ENCODE data around the gene FOXP2. TPM values are rescaled to one million over a fixed set of nuclear protein-coding genes. Genes with fewer than 3 reads are reported as not detected.
A peak's percentile ranks its signal among the peaks of the same experiment; 100 is the strongest.

Gene FOXP2
- polyA plus RNA-seq, 2 of the 4 experiments (the other 2 are of a cell fraction): 0.05 TPM; not detected in 1

DNA sequence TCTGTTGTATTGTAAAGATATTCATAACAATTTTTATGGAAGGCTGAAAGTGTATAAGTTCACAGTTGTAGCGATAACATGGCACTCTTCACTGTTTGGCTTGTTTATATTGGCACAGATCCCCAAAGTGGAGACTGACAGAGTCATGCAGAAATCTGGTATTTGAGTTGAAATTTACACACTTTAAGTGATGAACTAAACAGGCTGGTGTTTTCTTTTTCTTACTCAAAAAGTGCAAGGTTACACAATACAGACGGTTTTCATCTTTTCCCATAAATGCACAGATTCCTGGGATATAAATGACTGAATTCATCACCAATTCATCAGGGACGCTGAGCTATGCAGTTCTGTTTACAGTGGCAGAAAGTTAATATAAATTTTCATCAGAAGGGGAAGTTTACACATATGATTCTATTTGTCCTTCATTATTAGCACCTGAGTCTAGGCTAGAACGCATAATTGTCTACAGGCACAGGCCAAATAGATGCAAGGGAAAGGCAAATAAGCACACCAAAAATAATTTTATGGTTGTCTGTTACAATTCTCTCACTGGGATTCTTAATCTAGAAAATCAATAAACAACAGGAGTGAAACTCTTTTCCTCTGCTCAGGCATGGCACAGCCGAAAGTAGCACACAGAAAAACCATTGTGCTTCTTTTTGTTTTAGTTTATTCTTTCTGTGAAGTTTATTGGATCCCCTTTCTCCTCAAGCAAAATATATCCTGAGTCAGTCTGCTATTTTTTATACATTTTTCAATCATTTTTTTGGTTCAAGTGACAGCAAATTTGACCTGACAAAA is 88.0 kb downstream of the FOXP2 start:
- FAIRE-seq: no peak
- DNase-seq (ENCODE audit: low read depth in 1 of 2, low spot score in 1 of 2): peak in 1 of 2 experiments; percentile 15
- Histone ChIP-seq H3K9me3 (no peaks in the 10 kb centered on the region), H3K27ac (no peak overlapping the region), H3K4me2 (peak overlapping the region; percentile 32), H3K4me1 (no peaks in the 10 kb centered on the region), H3K4me3 (no peak overlapping the region)
- ChIA-PET POLR2A (no interaction called here), CTCF (no interaction called here)
- under 1% methylated on average over 5 of the region's 5 CpGs for WGBS (ENCODE audit: missing lambda C conversion rate)
- TF ChIP-seq FOXS1 (CRISPR knock-in tag; IDR thresholded peaks at IDR 0.05) (peak; percentile 72; the same call in 1 of the 2 replicates), JUN (IDR thresholded peaks at IDR 0.05) (no peak)
- no peak; a peak in 1 of 6 replicates for ATAC-seq

DNA sequence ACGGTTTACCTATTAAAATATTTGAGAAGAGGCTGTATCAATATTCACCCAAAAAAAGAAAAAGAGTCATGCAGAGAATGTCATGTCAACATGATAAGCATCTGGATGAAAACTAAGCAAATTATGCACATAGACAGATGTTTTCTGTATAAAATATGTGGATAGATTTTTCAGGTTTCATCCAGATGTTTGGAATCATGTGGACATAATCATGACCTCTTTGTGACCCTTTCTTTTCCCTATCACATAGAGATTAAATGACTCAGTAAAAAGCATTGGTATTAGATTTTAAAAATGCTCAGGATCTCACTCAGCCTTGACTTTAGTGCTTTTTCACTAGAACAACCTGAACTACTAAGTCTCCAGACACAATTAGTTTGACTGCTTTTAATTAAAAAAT is 90.0 kb downstream of the FOXP2 start:
- ChIA-PET CTCF (no interaction called here), POLR2A (no interaction called here)
- FAIRE-seq: no peak
- no peak for TF ChIP-seq HOXB5 (CRISPR knock-in tag; IDR thresholded peaks at IDR 0.05)
- TF ChIP-seq HDAC2 (IDR thresholded peaks at IDR 0.05): no peak
- TF ChIP-seq HOXA7 (CRISPR knock-in tag; IDR thresholded peaks at IDR 0.05): no peak
- Histone ChIP-seq H3K4me1 (no peaks in the 10 kb centered on the region), H3K27ac (no peak overlapping the region), H3K9me3 (no peaks in the 10 kb centered on the region), H3K4me3 (no peak overlapping the region), H3K4me2 (no peak overlapping the region)
- 52% methylated on average over 1 of the region's 1 CpG for WGBS (ENCODE audit: missing lambda C conversion rate)
- no peak for ATAC-seq
- no peak for DNase-seq (ENCODE audit: low read depth in 1 of 2, low spot score in 1 of 2)

DNA sequence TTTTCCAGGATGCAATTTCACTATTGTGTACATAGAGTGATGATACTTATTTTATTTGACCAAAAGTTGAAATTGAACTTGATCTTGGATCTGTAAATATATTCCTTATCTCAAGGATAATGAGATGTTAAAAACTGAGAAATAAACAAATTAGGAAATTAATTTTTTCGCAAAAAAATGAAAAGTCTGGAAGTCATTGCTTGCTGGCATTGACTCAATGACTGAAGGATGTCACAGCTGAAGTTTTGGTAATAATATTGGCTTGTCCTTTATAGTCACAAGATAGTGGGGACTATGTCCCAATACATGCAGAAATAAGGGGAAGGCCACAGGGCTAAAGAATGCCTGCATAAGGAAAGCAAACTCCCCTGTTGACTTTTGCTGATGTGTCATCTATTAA is 92.8 kb downstream of the FOXP2 start:
- Histone ChIP-seq H3K27ac (no peak overlapping the region), H3K9me3 (no peaks in the 10 kb centered on the region), H3K4me2 (no peak overlapping the region), H3K4me3 (no peak overlapping the region), H3K4me1 (no peaks in the 10 kb centered on the region)
- POLR2A ChIA-PET: no interaction called here
- no peak for ATAC-seq
- CTCF ChIA-PET: no interaction called here
- no peak for FAIRE-seq
- DNase-seq (ENCODE audit: low read depth in 1 of 2, low spot score in 1 of 2): no peak
- 53% methylated on average over 1 of the region's 1 CpG for WGBS (ENCODE audit: missing lambda C conversion rate)
- TF ChIP-seq NFE2L2 (conservative IDR thresholded peaks at IDR 0.05; ENCODE audit: low read length): no peak
- TF ChIP-seq RAD21 (conservative IDR thresholded peaks at IDR 0.05 in 1 of 2, IDR thresholded peaks at IDR 0.05 in 1 of 2): no peak
- TF ChIP-seq HOXA7 (CRISPR knock-in tag; IDR thresholded peaks at IDR 0.05): no peak
- no peak for TF ChIP-seq CBX2 (IDR thresholded peaks at IDR 0.05; ENCODE audit: borderline replicate concordance, low read depth)
- TF ChIP-seq FOSB (CRISPR knock-in tag; IDR thresholded peaks at IDR 0.05): no peak
- TF ChIP-seq HOXB5 (CRISPR knock-in tag; IDR thresholded peaks at IDR 0.05): no peak
- TF ChIP-seq, protein P1, sequence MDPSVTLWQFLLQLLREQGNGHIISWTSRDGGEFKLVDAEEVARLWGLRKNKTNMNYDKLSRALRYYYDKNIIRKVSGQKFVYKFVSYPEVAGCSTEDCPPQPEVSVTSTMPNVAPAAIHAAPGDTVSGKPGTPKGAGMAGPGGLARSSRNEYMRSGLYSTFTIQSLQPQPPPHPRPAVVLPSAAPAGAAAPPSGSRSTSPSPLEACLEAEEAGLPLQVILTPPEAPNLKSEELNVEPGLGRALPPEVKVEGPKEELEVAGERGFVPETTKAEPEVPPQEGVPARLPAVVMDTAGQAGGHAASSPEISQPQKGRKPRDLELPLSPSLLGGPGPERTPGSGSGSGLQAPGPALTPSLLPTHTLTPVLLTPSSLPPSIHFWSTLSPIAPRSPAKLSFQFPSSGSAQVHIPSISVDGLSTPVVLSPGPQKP (IDR thresholded peaks at IDR 0.05; ENCODE audit: low read depth, low read length): no peak
- no peak for TF ChIP-seq EHF (CRISPR knock-in tag; IDR thresholded peaks at IDR 0.05)
- no peak for TF ChIP-seq MAFK (IDR thresholded peaks at IDR 0.05; ENCODE audit: partially characterized antibody)

DNA sequence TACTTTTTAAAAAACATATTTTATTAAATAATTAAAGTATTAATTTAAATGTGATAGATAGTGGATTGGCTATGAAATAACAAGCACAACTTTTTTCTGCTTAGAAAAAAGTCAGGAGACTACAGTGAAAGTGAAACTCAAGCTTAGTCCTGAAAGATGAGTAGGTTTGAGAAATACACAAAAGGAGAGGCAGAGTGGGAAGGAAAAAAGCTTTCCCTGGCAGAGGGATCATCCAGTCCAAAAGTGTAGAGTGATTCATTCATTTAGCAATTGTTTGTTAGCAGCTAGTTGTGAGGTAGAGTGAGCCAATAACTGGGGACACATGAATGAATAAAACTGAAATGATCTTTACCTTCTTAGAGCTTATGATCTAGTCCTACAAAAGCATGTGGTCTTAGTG is 93.5 kb downstream of the FOXP2 start:
- Histone ChIP-seq H3K27ac (no peak overlapping the region), H3K4me1 (no peaks in the 10 kb centered on the region), H3K4me2 (no peak overlapping the region), H3K9me3 (no peaks in the 10 kb centered on the region), H3K4me3 (no peak overlapping the region)
- ChIA-PET CTCF (no interaction called here), POLR2A (no interaction called here)
- ATAC-seq (no peak), DNase-seq (ENCODE audit: low read depth in 1 of 2, low spot score in 1 of 2) (no peak), FAIRE-seq (no peak)
- TF ChIP-seq, protein P1 (IDR thresholded peaks at IDR 0.05; ENCODE audit: low read depth, low read length): no peak
- TF ChIP-seq, protein P2, sequence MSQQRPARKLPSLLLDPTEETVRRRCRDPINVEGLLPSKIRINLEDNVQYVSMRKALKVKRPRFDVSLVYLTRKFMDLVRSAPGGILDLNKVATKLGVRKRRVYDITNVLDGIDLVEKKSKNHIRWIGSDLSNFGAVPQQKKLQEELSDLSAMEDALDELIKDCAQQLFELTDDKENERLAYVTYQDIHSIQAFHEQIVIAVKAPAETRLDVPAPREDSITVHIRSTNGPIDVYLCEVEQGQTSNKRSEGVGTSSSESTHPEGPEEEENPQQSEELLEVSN (IDR thresholded peaks at IDR 0.05; ENCODE audit: borderline replicate concordance, low read depth): no peak
- TF ChIP-seq, protein P3, sequence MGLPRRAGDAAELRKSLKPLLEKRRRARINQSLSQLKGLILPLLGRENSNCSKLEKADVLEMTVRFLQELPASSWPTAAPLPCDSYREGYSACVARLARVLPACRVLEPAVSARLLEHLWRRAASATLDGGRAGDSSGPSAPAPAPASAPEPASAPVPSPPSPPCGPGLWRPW (IDR thresholded peaks at IDR 0.05): no peak
- TF ChIP-seq, protein P4, sequence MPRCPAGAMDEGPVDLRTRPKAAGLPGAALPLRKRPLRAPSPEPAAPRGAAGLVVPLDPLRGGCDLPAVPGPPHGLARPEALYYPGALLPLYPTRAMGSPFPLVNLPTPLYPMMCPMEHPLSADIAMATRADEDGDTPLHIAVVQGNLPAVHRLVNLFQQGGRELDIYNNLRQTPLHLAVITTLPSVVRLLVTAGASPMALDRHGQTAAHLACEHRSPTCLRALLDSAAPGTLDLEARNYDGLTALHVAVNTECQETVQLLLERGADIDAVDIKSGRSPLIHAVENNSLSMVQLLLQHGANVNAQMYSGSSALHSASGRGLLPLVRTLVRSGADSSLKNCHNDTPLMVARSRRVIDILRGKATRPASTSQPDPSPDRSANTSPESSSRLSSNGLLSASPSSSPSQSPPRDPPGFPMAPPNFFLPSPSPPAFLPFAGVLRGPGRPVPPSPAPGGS (IDR thresholded peaks at IDR 0.05): no peak
- TF ChIP-seq HDAC2 (IDR thresholded peaks at IDR 0.05) (no peak), EHMT2 (IDR thresholded peaks at IDR 0.05; ENCODE audit: low read depth) (no peak), NPAS2 (CRISPR knock-in tag; IDR thresholded peaks at IDR 0.05; ENCODE audit: borderline replicate concordance) (no peak)
- TF ChIP-seq, protein P5, sequence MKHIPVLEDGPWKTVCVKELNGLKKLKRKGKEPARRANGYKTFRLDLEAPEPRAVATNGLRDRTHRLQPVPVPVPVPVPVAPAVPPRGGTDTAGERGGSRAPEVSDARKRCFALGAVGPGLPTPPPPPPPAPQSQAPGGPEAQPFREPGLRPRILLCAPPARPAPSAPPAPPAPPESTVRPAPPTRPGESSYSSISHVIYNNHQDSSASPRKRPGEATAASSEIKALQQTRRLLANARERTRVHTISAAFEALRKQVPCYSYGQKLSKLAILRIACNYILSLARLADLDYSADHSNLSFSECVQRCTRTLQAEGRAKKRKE (CRISPR knock-in tag; IDR thresholded peaks at IDR 0.05; ENCODE audit: low read depth): no peak
- TF ChIP-seq, protein P6, sequence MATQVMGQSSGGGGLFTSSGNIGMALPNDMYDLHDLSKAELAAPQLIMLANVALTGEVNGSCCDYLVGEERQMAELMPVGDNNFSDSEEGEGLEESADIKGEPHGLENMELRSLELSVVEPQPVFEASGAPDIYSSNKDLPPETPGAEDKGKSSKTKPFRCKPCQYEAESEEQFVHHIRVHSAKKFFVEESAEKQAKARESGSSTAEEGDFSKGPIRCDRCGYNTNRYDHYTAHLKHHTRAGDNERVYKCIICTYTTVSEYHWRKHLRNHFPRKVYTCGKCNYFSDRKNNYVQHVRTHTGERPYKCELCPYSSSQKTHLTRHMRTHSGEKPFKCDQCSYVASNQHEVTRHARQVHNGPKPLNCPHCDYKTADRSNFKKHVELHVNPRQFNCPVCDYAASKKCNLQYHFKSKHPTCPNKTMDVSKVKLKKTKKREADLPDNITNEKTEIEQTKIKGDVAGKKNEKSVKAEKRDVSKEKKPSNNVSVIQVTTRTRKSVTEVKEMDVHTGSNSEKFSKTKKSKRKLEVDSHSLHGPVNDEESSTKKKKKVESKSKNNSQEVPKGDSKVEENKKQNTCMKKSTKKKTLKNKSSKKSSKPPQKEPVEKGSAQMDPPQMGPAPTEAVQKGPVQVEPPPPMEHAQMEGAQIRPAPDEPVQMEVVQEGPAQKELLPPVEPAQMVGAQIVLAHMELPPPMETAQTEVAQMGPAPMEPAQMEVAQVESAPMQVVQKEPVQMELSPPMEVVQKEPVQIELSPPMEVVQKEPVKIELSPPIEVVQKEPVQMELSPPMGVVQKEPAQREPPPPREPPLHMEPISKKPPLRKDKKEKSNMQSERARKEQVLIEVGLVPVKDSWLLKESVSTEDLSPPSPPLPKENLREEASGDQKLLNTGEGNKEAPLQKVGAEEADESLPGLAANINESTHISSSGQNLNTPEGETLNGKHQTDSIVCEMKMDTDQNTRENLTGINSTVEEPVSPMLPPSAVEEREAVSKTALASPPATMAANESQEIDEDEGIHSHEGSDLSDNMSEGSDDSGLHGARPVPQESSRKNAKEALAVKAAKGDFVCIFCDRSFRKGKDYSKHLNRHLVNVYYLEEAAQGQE (IDR thresholded peaks at IDR 0.05): no peak
